Brain pericyte (primary cell): ENCODE measurements around the gene LRP2.
"Not testable (repeated sequence)": the region's sequence is repeated elsewhere in the genome, so short reads cannot be mapped to it uniquely, and the experiment has no call there.

Source experiments
- DNase-seq: peaks from one replicate; pipeline ENCODE4 v3.0.0-alpha.2; 2012; ENCODE audit warnings: low read depth, low spot score

The LRP2 gene

GRCh38 chr2:169348321-169349024 is 13.9 kb downstream of the LRP2 start:
- DNase-seq = no peak

GRCh38 chr2:169345486-169346437 is 16.6 kb downstream of the LRP2 start:
- no peak for DNase-seq

GRCh38 chr2:169344736-169345485 is 17.4 kb downstream of the LRP2 start:
- no peak for DNase-seq

- no peak for DNase-seq
Measured at GRCh38 chr2:169343202-169343601, 19.1 kb downstream of the LRP2 start.

- DNase-seq = no peak
Measured at GRCh38 chr2:169339657-169340056, 22.7 kb downstream of the LRP2 start.

- DNase-seq = no peak
Measured at GRCh38 chr2:169336695-169337094, 25.6 kb downstream of the LRP2 start.

- no peak for DNase-seq
Measured at GRCh38 chr2:169330555-169331198, 31.7 kb downstream of the LRP2 start.

GRCh38 chr2:169329688-169330554 is 32.4 kb downstream of the LRP2 start:
- no peak for DNase-seq

- DNase-seq = no peak
Measured at GRCh38 chr2:169328785-169329184, 33.5 kb downstream of the LRP2 start.

- not testable (repeated sequence) for DNase-seq
Measured at GRCh38 chr2:169327837-169328236, 34.5 kb downstream of the LRP2 start.

GRCh38 chr2:169325886-169326285 is 36.4 kb downstream of the LRP2 start:
- DNase-seq = not testable (repeated sequence)

GRCh38 chr2:169324581-169325260 is 37.6 kb downstream of the LRP2 start:
- DNase-seq = no peak

- no peak for DNase-seq
Measured at GRCh38 chr2:169323841-169324240, 38.5 kb downstream of the LRP2 start.

GRCh38 chr2:169320561-169320960 is 41.8 kb downstream of the LRP2 start:
- DNase-seq = no peak

- DNase-seq = no peak
Measured at GRCh38 chr2:169315357-169315756, 47.0 kb downstream of the LRP2 start.

- not testable (repeated sequence) for DNase-seq
Measured at GRCh38 chr2:169308349-169308748, 54.0 kb downstream of the LRP2 start.

- DNase-seq = not testable (repeated sequence)
Measured at GRCh38 chr2:169304689-169305088, 57.6 kb downstream of the LRP2 start.

GRCh38 chr2:169303579-169304305 is 58.6 kb downstream of the LRP2 start:
- DNase-seq = no peak

GRCh38 chr2:169302364-169302763 is 60.0 kb downstream of the LRP2 start:
- DNase-seq = no peak
